Lower leg skin (tissue), 3 donors: ENCODE measurements around the gene PROX1.

ENCODE experiments used
- CTCF ChIP-seq, 3 donors: fragments of 450-650 bp; IDR thresholded peaks; one replicate each; pipeline ENCODE4 v1.5.1; 2016; ENCODE audit warnings: antibody characterized with exemption in 3 of 3, mild to moderate bottlenecking in 3 of 3, moderate library complexity in 2 of 3
- POLR2A ChIP-seq, 2 donors: fragments of 450-650 bp; IDR thresholded peaks; one replicate each; pipeline ENCODE4 v1.6.1; 2016 to 2017; ENCODE audit warnings: antibody characterized with exemption in 2 of 2, mild to moderate bottlenecking in 1 of 2, moderate library complexity in 1 of 2

GRCh38 chr1:214086945-214087344, 99.2 kb downstream of the PROX1 start:
- TF ChIP-seq CTCF (IDR thresholded peaks at IDR 0.05) (no peak), POLR2A (IDR thresholded peaks at IDR 0.05) (no peak)
